PC-3 (cell line): Measurements from ENCODE around the gene MAST3. TPM values are rescaled to one million over a fixed set of nuclear protein-coding genes. Genes with fewer than 3 reads are reported as not detected.

Source experiments
- ATAC-seq: fragments of 200-7000 bp; cut with Tn5 transposase; 2 replicates; pipeline ENCODE4 v1.9.1; 2020; ENCODE audit warnings: mild to moderate bottlenecking, moderate library complexity
- BruUV-seq: library from RNA; stranded (reverse); fragments of 400-500 nt; replicated peaks from 2 replicates; lab custom pipeline; 2021; lab: Mats Ljungman, UMichigan
- CTCF ChIA-PET: fragments of 300-600 bp; sonication (Branson Sonifier 250); formaldehyde crosslinking; loops from one replicate; lab custom pipeline; 2022; ENCODE audit warnings: antibody characterized with exemption; lab: Charles Lee
- POLR2A ChIA-PET: fragments of 300-600 bp; sonication (Branson Sonifier 250); formaldehyde crosslinking; loops from one replicate; lab custom pipeline; 2022; ENCODE audit warnings: antibody characterized with exemption; ENCODE audit not compliant: unreplicated experiment; lab: Charles Lee
- DNase-seq: peaks from one replicate; pipeline ENCODE4 v3.0.0-alpha.2; 2015
- H2AFZ ChIP-seq: fragments of 300-600 bp; sonication (generic); 2 replicates; pipeline ENCODE4 v1.6.0; 2016; ENCODE audit warnings: antibody characterized with exemption, low read length
- H3F3A ChIP-seq: fragments of 300-600 bp; sonication (generic); one replicate; pipeline ENCODE4 v1.6.0; 2017; ENCODE audit warnings: antibody characterized with exemption, low read length, control low read depth, mild to moderate bottlenecking; ENCODE audit not compliant: unreplicated experiment
- H3K27ac ChIP-seq: fragments of 300-600 bp; sonication (generic); 2 replicates; pipeline ENCODE4 v1.5.1; 2016; ENCODE audit warnings: mild to moderate bottlenecking, low read length
- H3K27me3 ChIP-seq: fragments of 300-600 bp; sonication (generic); 2 replicates; pipeline ENCODE4 v1.6.1; 2016; ENCODE audit warnings: low read length, mixed read lengths
- H3K36me3 ChIP-seq: fragments of 300-600 bp; sonication (generic); 2 replicates; pipeline ENCODE4 v1.6.1; 2016; ENCODE audit warnings: low read depth, mixed run types, low read length, mixed read lengths
- H3K4me1 ChIP-seq: fragments of 300-600 bp; sonication (generic); 2 replicates; pipeline ENCODE4 v1.5.1; 2016; ENCODE audit warnings: low read length; ENCODE audit not compliant: insufficient read depth
- H3K4me2 ChIP-seq: fragments of 300-600 bp; sonication (generic); 2 replicates; pipeline ENCODE4 v1.6.0; 2016; ENCODE audit warnings: low read length
- H3K4me3 ChIP-seq: fragments of 300-600 bp; sonication (generic); 2 replicates; pipeline ENCODE4 v1.5.1; 2016; ENCODE audit warnings: mild to moderate bottlenecking, low read length, mixed read lengths
- H3K79me2 ChIP-seq: fragments of 300-600 bp; sonication (generic); 2 replicates; pipeline ENCODE4 v1.6.1; 2017; ENCODE audit warnings: low read length, mixed read lengths
- H3K9ac ChIP-seq: fragments of 300-600 bp; sonication (generic); 2 replicates; pipeline ENCODE4 v1.6.0; 2016; ENCODE audit warnings: mild to moderate bottlenecking, low read length
- H3K9me2 ChIP-seq: fragments of 300-600 bp; sonication (generic); replicated peaks from 2 replicates; pipeline ENCODE4 v1.6.1; 2016; ENCODE audit warnings: mixed run types, low read length, mixed read lengths
- H3K9me3 ChIP-seq: fragments of 300-600 bp; sonication (generic); 2 replicates; pipeline ENCODE4 v1.6.1; 2016; ENCODE audit warnings: low read length, mixed read lengths
- H4K20me1 ChIP-seq: fragments of 300-600 bp; sonication (generic); 2 replicates; pipeline ENCODE4 v1.6.1; 2016; ENCODE audit warnings: low read length, mixed read lengths
- EZH2 ChIP-seq: fragments of 300-600 bp; sonication (generic); IDR thresholded peaks from one replicate; pipeline ENCODE4 v1.6.1; 2017; ENCODE audit warnings: antibody characterized with exemption, mild to moderate bottlenecking, low read length; ENCODE audit not compliant: unreplicated experiment
- EZH2phosphoT487 ChIP-seq: fragments of 300-600 bp; sonication (generic); IDR thresholded peaks from 2 replicates; pipeline ENCODE4 v1.6.1; 2018; ENCODE audit warnings: mild to moderate bottlenecking, antibody characterized with exemption, low read length, borderline replicate concordance
- intact Hi-C: fragments of 100-400 bp; cut with micrococcal nuclease; formaldehyde crosslinking; loops from 2 replicates; pipeline ENCODE4 v1.9.0; 2023
- total RNA-seq: library from RNA; depleted of rRNA; stranded (reverse); fragments of >200 nt; gene quantifications from 2 replicates; pipeline ENCODE4 v1.2.3, GENCODE V29; 2014
- TF ChIP-seq, protein P1 (sequence below): fragments of 300-600 bp; sonication (generic); conservative IDR thresholded peaks from 2 replicates; pipeline ENCODE4 v1.5.1; 2017; ENCODE audit warnings: antibody characterized with exemption, low read depth, mild to moderate bottlenecking, low read length

MAST3 gene
- total RNA-seq, 1 experiment from 2014 or later: 8.1 TPM

DNA sequence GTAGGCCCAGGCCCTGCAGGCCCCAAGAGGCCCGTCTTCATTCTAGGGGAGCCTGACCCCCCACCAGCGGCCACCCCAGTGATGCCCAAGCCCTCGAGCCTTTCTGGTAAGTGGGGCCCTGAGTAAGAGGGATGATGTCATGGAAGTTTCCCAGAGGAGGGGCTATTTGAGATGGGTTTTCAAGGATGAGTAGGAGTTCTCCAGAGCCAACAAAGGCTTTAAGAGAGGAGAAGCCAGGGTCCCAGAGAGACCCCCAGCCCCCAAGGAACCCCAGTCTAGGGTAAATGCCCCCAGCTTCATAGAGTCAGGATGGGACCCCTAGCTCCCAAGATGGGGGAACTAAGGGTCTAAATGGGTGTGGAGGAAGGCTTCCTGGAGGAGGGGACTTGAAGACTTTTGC lies 46.3 kb downstream of the MAST3 start:
- no peak overlapping the region for H3K27ac ChIP-seq
- intact Hi-C loops: no loop called here

DNA sequence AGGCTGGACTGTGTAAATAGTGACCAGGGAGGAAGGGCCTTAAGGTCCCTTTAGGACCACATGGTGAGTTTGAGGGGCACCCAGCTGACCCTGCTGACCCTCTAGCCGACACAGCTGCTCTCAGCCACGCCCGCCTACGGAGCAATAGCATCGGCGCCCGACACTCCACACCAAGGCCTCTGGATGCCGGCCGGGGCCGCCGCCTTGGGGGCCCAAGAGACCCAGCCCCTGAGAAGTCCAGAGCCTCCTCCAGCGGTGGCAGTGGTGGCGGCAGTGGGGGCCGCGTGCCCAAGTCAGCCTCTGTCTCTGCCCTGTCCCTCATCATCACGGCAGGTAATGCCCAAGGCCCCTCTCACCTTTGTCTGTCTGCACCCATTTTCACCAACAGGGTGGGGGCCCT lies 46.8 kb downstream of the MAST3 start:
- no peak for TF ChIP-seq EZH2
- TF ChIP-seq, protein P1, sequence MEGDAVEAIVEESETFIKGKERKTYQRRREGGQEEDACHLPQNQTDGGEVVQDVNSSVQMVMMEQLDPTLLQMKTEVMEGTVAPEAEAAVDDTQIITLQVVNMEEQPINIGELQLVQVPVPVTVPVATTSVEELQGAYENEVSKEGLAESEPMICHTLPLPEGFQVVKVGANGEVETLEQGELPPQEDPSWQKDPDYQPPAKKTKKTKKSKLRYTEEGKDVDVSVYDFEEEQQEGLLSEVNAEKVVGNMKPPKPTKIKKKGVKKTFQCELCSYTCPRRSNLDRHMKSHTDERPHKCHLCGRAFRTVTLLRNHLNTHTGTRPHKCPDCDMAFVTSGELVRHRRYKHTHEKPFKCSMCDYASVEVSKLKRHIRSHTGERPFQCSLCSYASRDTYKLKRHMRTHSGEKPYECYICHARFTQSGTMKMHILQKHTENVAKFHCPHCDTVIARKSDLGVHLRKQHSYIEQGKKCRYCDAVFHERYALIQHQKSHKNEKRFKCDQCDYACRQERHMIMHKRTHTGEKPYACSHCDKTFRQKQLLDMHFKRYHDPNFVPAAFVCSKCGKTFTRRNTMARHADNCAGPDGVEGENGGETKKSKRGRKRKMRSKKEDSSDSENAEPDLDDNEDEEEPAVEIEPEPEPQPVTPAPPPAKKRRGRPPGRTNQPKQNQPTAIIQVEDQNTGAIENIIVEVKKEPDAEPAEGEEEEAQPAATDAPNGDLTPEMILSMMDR: no peak
- TF ChIP-seq EZH2phosphoT487: no peak
- Histone ChIP-seq H3K79me2 (no peaks in the 10 kb centered on the region), H3K36me3 (0 out of 2 replicates have a peak, but pooled peaks cover 4% of the 10 kb centered on the region), H3K4me3 (no peak overlapping the region), H3K4me1 (no peaks in the 10 kb centered on the region), H3K9me2 (no peaks in the 10 kb centered on the region), H3K4me2 (no peak overlapping the region), H3F3A (no peaks in the 10 kb centered on the region), H3K9me3 (no peaks in the 10 kb centered on the region), H2AFZ (no peak overlapping the region), H3K27me3 (no peaks in the 10 kb centered on the region), H3K27ac (no peak overlapping the region), H4K20me1 (no peaks in the 10 kb centered on the region), H3K9ac (no peak overlapping the region)
- ChIA-PET CTCF (no interaction called here), POLR2A (no interaction called here)
- ATAC-seq (no peak), DNase-seq (no peak)
- BruUV-seq: no TSS peak
- intact Hi-C loops: no loop called here

More for the DNA sequence above, 46.3 kb downstream of the MAST3 start:
- no peak overlapping the region for H3K4me2 ChIP-seq
- no peak overlapping the region for H3K9ac ChIP-seq
- ChIA-PET CTCF (no interaction called here), POLR2A (no interaction called here)
- H3K9me3 ChIP-seq: no peaks in the 10 kb centered on the region
- H2AFZ ChIP-seq: no peak overlapping the region
- no peaks in the 10 kb centered on the region for H3K79me2 ChIP-seq
- H3K36me3 ChIP-seq: 0 out of 2 replicates have a peak, but pooled peaks cover 4% of the 10 kb centered on the region
- H3K4me1 ChIP-seq: no peaks in the 10 kb centered on the region
- H4K20me1 ChIP-seq: no peaks in the 10 kb centered on the region
- TF ChIP-seq, protein P1: no peak
- TF ChIP-seq EZH2 (no peak), EZH2phosphoT487 (no peak)
- BruUV-seq: no TSS peak
- no peaks in the 10 kb centered on the region for H3F3A ChIP-seq
- no peak overlapping the region for H3K4me3 ChIP-seq
- no peak for DNase-seq
- ATAC-seq: no peak
- H3K9me2 ChIP-seq: no peaks in the 10 kb centered on the region
- H3K27me3 ChIP-seq: no peaks in the 10 kb centered on the region

DNA sequence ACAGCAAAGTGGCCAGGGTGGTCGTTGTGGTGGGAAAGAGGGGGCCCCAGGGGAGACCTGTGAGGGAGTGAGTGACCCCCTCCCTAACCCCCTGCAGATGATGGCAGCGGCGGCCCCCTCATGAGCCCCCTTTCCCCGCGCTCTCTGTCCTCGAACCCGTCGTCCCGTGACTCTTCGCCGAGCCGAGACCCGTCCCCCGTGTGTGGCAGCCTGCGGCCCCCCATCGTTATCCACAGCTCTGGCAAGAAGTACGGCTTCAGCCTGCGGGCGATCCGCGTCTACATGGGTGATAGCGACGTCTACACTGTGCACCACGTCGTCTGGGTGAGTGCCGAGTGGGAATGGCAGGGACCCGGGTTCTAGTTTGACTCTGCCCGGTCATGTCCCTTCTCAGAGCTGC lies 47.3 kb downstream of the MAST3 start:
- Histone ChIP-seq H3K9me3 (no peaks in the 10 kb centered on the region), H3K79me2 (no peaks in the 10 kb centered on the region), H3K9me2 (no peaks in the 10 kb centered on the region), H3K4me1 (no peaks in the 10 kb centered on the region), H3F3A (no peaks in the 10 kb centered on the region), H3K4me3 (no peak overlapping the region), H3K36me3 (0 out of 2 replicates have a peak, but pooled peaks cover 4% of the 10 kb centered on the region), H2AFZ (no peak overlapping the region), H3K9ac (no peak overlapping the region), H3K4me2 (no peak overlapping the region), H3K27me3 (no peaks in the 10 kb centered on the region), H3K27ac (no peak overlapping the region), H4K20me1 (no peaks in the 10 kb centered on the region)
- DNase-seq (no peak), ATAC-seq (no peak)
- CTCF ChIA-PET: no interaction called here
- POLR2A ChIA-PET: no interaction called here
- no TSS peak for BruUV-seq
- intact Hi-C loops: no loop called here
- TF ChIP-seq, protein P1: no peak
- TF ChIP-seq EZH2phosphoT487 (no peak), EZH2 (no peak)
